GM18520 (cell line): ENCODE data around the gene TECTA.
"Not testable (repeated sequence)": the region's sequence is repeated elsewhere in the genome, so short reads cannot be mapped to it uniquely, and the experiment has no call there.

Source experiments
- ATAC-seq: cut with Tn5 transposase; IDR thresholded peaks from one replicate; pipeline ENCODE4 v1.9.1; 2021; ENCODE audit not compliant: unreplicated experiment

TECTA gene

GRCh38 chr11:121177629-121178028, 76.6 kb downstream of the TECTA start:
- not testable (repeated sequence) for ATAC-seq

- no peak for ATAC-seq
Observed at GRCh38 chr11:121179306-121179705, 78.3 kb downstream of the TECTA start.

- no peak for ATAC-seq
Observed at GRCh38 chr11:121180183-121180582, 79.1 kb downstream of the TECTA start.

- no peak for ATAC-seq
Observed at GRCh38 chr11:121188776-121189175, 87.7 kb downstream of the TECTA start.

GRCh38 chr11:121191818-121192217, 90.8 kb downstream of the TECTA start:
- ATAC-seq: no peak

GRCh38 chr11:121194731-121195596, 93.9 kb downstream of the TECTA start:
- ATAC-seq: peak; percentile 37

- no peak for ATAC-seq
Observed at GRCh38 chr11:121198491-121198890, 97.4 kb downstream of the TECTA start.

- no peak for ATAC-seq
Observed at GRCh38 chr11:121199516-121199915, 98.5 kb downstream of the TECTA start.

- ATAC-seq: no peak
Observed at GRCh38 chr11:121206810-121207209, 105.8 kb downstream of the TECTA start.

GRCh38 chr11:121207485-121208115, 106.6 kb downstream of the TECTA start:
- peak; percentile 43 for ATAC-seq

- no peak for ATAC-seq
Observed at GRCh38 chr11:121210445-121211080, 109.5 kb downstream of the TECTA start.

GRCh38 chr11:121211626-121212025, 110.6 kb downstream of the TECTA start:
- no peak for ATAC-seq

GRCh38 chr11:121212536-121213361, 111.7 kb downstream of the TECTA start:
- no peak for ATAC-seq

- ATAC-seq: no peak
Observed at GRCh38 chr11:121213362-121213893, 112.4 kb downstream of the TECTA start.

GRCh38 chr11:121214861-121215260, 113.8 kb downstream of the TECTA start:
- no peak for ATAC-seq

- no peak for ATAC-seq
Observed at GRCh38 chr11:121221496-121222200, 120.6 kb downstream of the TECTA start.

GRCh38 chr11:121223161-121223560, 122.1 kb downstream of the TECTA start:
- ATAC-seq: no peak

GRCh38 chr11:121225382-121225781, 124.3 kb downstream of the TECTA start:
- no peak for ATAC-seq

GRCh38 chr11:121226415-121227263, 125.6 kb downstream of the TECTA start:
- ATAC-seq: no peak
